ENCODE measurements around the gene PDPN.

Gene PDPN

DNA sequence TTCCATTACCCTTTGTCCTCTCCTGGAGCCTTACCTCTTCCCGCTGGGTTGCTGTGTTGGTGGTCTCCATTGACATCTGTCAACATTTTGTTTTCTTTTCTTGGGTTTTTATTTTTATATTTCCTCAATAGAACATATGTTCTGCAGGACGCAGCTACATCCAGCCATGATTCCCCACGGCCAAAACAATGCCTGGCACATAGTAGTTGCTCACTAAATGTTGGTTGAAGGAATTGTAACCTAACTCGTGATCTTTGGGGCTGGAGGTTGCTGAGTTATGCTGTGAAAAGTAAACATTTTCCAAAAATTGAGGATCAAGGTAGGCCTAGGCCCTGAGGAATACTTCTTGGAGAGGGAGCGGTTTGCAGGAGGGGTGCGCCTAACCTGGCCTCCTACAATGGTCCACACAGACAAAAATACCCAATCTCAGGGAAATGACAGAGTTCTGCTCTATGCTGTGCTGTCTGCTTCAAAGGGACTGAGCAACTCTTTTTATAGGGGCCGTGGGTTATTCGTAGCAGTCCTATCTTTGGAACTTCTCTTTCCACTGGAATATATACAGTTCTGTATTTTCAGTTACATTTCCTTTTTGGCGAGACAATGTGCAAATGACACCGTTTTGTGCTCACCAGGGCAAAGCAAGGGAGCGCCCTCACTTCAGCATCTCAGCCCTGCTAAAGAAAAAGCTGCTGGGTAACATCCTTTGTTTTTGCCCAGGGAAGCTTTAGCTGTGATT is 1.4 kb downstream of the PDPN start:
- no peak for DNase-seq
- Mint-ChIP-seq H3K9me3 (no peaks in the 10 kb centered on the region), H3K36me3 (ENCODE audit: insufficient read depth) (no peaks in the 10 kb centered on the region), H3K4me1 (ENCODE audit: low read depth in 2 of 2) (no peaks in the 10 kb centered on the region), H3K27me3 (peaks cover 74 to 84% of the 10 kb centered on the region in 2 donors), H3K27ac (no peak overlapping the region), H3K4me3 (no peak overlapping the region)
- no peak for ATAC-seq (replicated peaks)

DNA sequence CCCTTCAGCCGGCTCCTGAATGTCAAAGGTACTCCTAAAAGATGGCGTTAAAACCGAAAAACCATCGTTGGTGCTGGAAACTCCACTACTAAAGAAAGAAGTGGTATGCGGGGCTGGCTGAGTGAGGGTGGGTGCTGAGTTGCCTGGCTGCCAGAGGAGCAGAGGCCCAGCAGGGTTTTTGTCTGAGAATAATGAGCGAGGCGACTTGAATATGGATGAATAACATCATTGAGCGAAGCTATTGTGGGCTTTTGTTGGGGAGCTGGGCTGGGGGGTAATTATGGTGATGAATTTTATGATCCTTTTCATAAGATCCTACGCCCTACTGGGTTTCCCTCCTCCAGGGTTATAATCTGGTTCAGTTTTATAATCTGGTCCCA is 2.0 kb downstream of the PDPN start:
- Mint-ChIP-seq H3K4me3 (no peak overlapping the region), H3K36me3 (ENCODE audit: insufficient read depth) (no peaks in the 10 kb centered on the region), H3K9me3 (peaks cover 0 to 2% of the 10 kb centered on the region in 2 donors), H3K27ac (no peak overlapping the region), H3K27me3 (peaks cover 80 to 84% of the 10 kb centered on the region in 2 donors), H3K4me1 (ENCODE audit: low read depth in 2 of 2) (no peaks in the 10 kb centered on the region)
- no peak for ATAC-seq (replicated peaks)
- DNase-seq, result no peak

DNA sequence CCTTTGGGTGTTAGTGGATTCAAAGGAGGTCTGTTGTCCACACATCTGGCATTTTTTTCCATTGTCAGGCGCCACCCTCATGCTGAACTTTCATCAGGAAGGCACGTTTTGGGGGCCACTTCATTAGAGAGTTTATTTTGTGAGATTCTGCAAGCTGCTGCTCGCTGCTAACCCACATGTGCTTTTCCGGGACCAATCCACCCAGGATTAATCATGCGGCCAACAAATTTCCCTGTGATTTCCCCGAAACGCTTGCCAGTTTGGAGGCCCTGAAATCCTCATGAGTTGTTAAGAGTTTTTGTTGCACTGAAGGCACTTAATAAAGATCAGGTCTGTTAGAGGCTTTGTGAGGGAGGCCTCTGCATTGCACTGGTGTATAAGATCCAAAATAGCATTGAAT is 2.4 kb downstream of the PDPN start:
- peaks cover 0 to 2% of the 10 kb centered on the region in 2 donors for H3K9me3 Mint-ChIP-seq
- H3K4me3 Mint-ChIP-seq, result no peak overlapping the region
- DNase-seq, result no peak
- ATAC-seq (replicated peaks), result no peak
- H3K4me1 Mint-ChIP-seq (ENCODE audit: low read depth in 2 of 2), result no peaks in the 10 kb centered on the region
- no peak overlapping the region for H3K27ac Mint-ChIP-seq
- peaks cover 78 to 84% of the 10 kb centered on the region in 2 donors for H3K27me3 Mint-ChIP-seq
- no peaks in the 10 kb centered on the region for H3K36me3 Mint-ChIP-seq (ENCODE audit: insufficient read depth)

DNA sequence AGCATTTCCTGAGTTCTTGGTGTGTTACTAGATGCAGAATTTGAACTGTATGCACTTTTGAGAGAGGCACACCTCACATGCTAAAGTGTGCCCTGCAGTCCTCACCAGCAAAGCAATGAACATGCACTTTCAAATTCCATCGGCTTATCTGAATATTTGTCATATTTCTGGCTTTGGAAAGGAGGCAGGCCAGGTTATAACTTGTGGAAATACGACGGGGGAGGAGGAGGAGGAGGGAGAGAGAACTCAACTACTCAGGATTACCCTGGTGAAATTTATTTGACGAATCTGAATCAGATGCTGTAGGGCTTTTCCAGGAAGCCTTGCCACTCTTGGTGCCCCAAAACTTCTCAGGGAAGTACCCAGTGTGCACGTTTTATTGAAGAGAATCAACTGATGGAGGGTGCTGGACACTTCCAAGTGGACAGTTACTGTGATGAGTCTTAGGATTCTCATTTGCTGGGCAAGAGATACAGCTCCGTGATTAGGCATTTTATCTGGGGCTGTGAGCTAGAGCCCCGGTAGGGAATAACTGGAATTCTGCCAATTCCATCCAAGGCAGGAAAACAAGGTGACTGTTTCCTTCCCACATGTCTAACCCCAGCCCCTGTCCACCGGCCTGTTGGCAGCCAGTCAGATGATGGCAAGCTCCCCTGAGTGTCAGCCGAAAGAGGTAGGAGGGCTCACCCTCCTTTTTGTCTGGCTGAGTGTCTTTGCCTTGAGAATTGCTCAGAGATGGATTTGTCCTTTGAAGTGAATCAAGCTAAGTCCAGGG is 3.8 kb downstream of the PDPN start:
- Mint-ChIP-seq H3K4me1 (ENCODE audit: low read depth in 2 of 2) (no peaks in the 10 kb centered on the region), H3K36me3 (ENCODE audit: insufficient read depth) (no peaks in the 10 kb centered on the region), H3K27me3 (peaks cover 64 to 70% of the 10 kb centered on the region in 2 donors)

DNA sequence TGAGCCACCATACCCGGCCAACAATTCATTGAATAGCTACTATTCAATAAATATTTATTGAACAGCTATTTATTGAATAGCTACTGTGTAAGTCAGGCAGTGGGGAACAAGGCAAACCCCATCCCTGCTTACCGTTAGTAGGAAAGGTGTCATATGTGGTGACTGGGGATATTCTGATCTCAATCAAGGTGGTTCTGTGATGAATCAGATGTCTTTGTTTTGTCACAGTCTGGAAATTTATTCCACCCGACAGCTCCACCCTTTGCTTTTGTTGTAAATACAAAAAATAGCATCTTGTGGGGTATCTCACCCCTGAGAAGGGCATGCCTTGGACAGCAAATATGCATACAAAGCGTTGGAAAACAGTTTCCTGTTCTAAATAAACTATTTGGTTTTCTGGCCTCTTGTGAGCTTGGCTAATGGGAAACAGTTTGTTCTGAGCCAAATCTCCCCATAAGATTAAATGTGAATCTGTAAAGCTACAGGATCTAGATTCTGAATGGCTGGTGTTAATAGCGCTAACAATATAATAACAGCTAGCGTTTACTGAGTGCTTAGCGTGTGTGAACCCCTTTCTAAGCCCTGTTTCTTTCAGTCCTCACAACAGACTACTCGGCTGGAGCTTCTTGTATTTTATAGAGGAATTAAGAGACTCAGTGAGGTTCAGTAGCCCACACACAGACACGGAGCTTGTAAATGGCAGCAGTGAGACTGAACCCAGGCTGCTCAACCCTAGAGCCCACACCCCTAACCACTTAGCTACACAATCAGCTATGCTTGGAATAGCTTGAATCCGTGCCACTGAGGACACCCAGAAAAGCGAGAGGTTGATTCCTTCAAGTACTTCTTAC is 5.5 kb downstream of the PDPN start:
- ATAC-seq (replicated peaks), result no peak
- Mint-ChIP-seq H3K27me3 (peaks cover 55 to 72% of the 10 kb centered on the region in 2 donors), H3K9me3 (peaks cover 0 to 2% of the 10 kb centered on the region in 2 donors), H3K36me3 (ENCODE audit: insufficient read depth) (no peaks in the 10 kb centered on the region), H3K4me3 (no peak overlapping the region), H3K27ac (no peak overlapping the region), H3K4me1 (ENCODE audit: low read depth in 2 of 2) (peaks cover 0 to under 1% of the 10 kb centered on the region in 2 donors)
- DNase-seq, result no peak

More for the DNA sequence above, 3.8 kb downstream of the PDPN start:
- no peak for ATAC-seq (replicated peaks)
- no peak for DNase-seq
- no peak overlapping the region for H3K27ac Mint-ChIP-seq
- peaks cover 0 to 2% of the 10 kb centered on the region in 2 donors for H3K9me3 Mint-ChIP-seq
- H3K4me3 Mint-ChIP-seq, result no peak overlapping the region

DNA sequence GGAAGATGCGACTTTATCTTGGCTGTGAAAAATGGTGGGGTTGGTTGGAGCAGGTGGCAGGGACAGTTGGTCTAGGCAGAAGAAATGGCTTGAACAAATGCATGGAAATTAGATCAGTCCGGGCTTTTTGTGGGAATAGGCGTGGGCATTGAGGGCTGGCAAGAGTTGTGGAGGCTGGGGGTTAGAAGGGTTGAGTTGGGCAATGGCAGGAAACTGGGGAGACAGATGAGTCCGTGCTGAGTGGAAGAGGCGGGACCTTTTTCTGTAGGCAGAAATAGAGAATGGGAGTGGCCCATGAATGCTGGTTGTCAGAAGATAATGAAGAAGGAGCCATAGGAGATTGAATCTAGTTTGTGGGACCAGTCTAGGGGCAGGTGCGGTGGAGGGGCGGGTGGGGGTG is 6.9 kb downstream of the PDPN start:
- ATAC-seq (replicated peaks), result no peak
- Mint-ChIP-seq H3K27ac (no peak overlapping the region), H3K4me1 (ENCODE audit: low read depth in 2 of 2) (peaks cover 0 to 2% of the 10 kb centered on the region in 2 donors), H3K9me3 (peaks cover 0 to 2% of the 10 kb centered on the region in 2 donors), H3K36me3 (ENCODE audit: insufficient read depth) (no peaks in the 10 kb centered on the region), H3K27me3 (peaks cover 46 to 68% of the 10 kb centered on the region in 2 donors), H3K4me3 (no peak overlapping the region)
- DNase-seq, result no peak

DNA sequence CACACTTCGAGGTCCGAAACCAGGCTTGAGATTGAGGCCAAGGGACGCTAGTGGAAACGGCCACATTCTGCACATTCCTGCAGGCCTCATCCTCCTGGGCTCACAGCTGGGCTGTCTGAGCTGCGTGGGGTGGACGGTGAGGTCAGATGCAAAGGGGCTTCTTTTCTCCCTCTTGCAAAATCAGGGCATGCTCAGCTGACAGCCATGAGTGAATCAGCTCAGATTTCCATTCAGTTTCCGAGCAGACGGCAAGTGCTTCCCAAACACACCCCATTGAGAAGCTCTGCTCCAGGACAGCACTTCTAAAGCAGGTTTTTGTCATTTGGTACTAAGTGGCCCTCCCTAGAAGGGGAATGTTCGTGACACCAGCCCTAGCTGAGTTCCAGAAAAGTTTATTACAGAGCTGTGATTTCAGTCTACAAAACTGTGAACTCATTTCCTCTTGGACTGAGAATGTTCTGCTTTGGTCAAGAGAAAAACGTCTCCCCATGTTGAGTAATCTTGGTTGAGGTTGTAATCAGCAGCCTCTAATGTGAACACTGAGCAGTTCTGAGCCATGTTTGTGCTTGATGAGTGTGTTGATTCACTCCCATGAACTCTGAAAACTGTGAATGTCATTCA is 10.0 kb downstream of the PDPN start:
- Mint-ChIP-seq H3K4me3 (no peak overlapping the region), H3K9me3 (peaks cover 0 to 2% of the 10 kb centered on the region in 2 donors), H3K4me1 (ENCODE audit: low read depth in 2 of 2) (peaks cover 0 to 2% of the 10 kb centered on the region in 2 donors), H3K27me3 (peaks cover 28 to 46% of the 10 kb centered on the region in 2 donors), H3K36me3 (ENCODE audit: insufficient read depth) (no peaks in the 10 kb centered on the region), H3K27ac (no peak overlapping the region)
- no peak for ATAC-seq (replicated peaks)
- no peak for DNase-seq

DNA sequence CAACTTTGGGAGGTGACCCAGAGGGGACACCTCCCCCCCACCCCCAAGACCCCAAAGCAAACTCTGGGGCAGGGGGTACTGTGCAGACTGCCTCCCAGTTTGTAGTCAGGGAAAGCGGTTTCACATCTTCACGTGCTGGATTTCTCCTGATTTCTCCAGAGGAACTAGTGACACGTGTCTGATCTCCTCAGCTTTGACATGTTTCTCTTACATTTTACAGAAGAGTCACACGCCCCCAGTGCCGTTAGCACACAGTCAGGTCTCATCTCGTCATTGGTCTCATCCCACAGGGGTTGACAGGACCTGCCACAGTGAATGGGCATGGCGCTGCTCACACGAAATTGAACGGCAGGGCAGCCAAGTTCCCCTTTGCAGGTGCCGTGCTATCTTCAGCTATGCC is 11.8 kb downstream of the PDPN start:
- Mint-ChIP-seq H3K9me3 (no peaks in the 10 kb centered on the region), H3K4me1 (ENCODE audit: low read depth in 2 of 2) (peaks cover 0 to 2% of the 10 kb centered on the region in 2 donors), H3K27me3 (peaks cover 28 to 47% of the 10 kb centered on the region in 2 donors), H3K4me3 (no peak overlapping the region), H3K36me3 (ENCODE audit: insufficient read depth) (no peaks in the 10 kb centered on the region), H3K27ac (no peak overlapping the region)
- ATAC-seq (replicated peaks), result no peak
- no peak for DNase-seq

DNA sequence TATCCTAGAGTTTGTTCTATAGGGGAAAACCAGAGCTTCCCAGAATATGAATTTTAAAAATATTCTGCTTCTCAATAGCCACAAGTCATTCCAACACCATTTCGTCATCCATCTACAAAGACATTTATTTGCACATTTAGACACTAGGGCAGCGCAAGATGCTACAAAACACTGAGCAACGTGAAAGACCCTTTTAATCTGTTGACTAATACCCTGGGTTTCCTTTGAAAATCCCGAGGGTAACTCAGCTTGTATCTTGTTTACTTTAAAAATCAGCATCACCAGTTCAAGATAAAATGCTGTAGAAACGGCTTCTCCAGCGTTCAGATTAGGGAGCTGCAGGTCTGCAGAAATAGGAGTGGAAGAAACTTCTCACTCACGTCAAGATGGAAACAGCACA is 13.5 kb downstream of the PDPN start:
- no peaks in the 10 kb centered on the region for H3K36me3 Mint-ChIP-seq (ENCODE audit: insufficient read depth)
- H3K4me1 Mint-ChIP-seq (ENCODE audit: low read depth in 2 of 2), result peaks cover 0 to 2% of the 10 kb centered on the region in 2 donors
- H3K27me3 Mint-ChIP-seq, result peaks cover 30 to 56% of the 10 kb centered on the region in 2 donors
- ATAC-seq (replicated peaks), result no peak
- H3K4me3 Mint-ChIP-seq, result no peak overlapping the region
- no peaks in the 10 kb centered on the region for H3K9me3 Mint-ChIP-seq
- DNase-seq, result no peak
- no peak overlapping the region for H3K27ac Mint-ChIP-seq

DNA sequence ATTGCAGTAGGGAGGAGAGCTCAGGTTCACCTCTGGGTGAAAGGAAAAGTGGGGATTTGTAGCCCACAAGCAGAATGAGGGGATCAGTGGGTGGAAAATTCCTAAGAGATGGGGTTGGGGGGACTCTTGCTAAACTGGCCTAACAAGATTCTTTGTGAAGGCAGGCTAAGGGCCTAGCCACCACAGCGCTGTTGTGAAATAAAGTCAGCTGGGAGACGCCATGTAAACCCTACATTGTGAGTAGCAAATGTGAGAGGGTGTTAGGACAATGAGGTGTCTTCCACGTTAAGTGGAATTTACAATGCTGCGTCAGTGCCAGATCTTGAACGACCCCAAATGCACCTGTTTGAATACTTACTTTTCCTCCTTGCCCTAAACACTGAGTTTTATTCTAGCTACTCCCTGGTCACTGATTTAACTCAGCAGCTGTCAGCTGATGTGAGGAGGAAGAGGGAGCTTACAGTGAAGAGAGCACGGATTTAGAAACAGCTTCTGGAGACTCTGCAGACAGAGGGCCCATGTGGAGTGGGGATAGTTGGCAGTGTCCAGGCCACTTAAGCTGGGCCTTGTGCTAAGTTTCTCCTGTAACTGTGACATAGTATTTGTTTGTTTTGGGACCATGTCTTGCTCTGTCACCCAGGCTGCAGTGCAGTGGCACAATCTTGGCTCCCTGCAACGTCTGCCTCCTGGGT is 17.3 kb downstream of the PDPN start:
- no peaks in the 10 kb centered on the region for H3K9me3 Mint-ChIP-seq
- no peaks in the 10 kb centered on the region for H3K4me1 Mint-ChIP-seq (ENCODE audit: low read depth in 2 of 2)
- peaks cover 19 to 36% of the 10 kb centered on the region in 2 donors for H3K27me3 Mint-ChIP-seq
- ATAC-seq (replicated peaks) (no peak), DNase-seq (no peak)
- no peak overlapping the region for H3K4me3 Mint-ChIP-seq
- no peaks in the 10 kb centered on the region for H3K36me3 Mint-ChIP-seq (ENCODE audit: insufficient read depth)
- H3K27ac Mint-ChIP-seq, result no peak overlapping the region

DNA sequence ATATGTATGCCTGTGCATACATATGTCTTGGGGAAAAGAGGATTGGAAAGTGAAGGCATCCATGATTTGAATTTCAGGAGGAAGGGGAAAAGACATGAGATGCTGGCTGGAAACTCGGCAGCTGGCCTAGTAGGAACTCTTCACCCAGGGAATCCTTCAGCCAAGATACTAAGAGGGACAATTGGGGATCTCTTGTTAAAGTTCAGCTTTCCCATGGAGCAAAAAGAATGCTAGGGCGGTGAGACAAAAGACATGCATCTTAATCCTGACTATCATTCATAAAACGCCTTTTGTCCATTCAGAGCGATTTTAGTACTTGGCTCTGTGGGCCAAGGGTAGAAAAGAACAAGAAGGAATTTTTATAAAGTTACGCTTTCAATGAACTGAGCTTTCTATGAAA is 20.5 kb downstream of the PDPN start:
- no peaks in the 10 kb centered on the region for H3K9me3 Mint-ChIP-seq
- no peak overlapping the region for H3K4me3 Mint-ChIP-seq
- ATAC-seq (replicated peaks), result no peak
- H3K36me3 Mint-ChIP-seq (ENCODE audit: insufficient read depth), result no peaks in the 10 kb centered on the region
- no peak for DNase-seq
- H3K4me1 Mint-ChIP-seq (ENCODE audit: low read depth in 2 of 2), result no peaks in the 10 kb centered on the region
- no peak overlapping the region for H3K27ac Mint-ChIP-seq
- H3K27me3 Mint-ChIP-seq, result peaks cover 28 to 54% of the 10 kb centered on the region in 2 donors

DNA sequence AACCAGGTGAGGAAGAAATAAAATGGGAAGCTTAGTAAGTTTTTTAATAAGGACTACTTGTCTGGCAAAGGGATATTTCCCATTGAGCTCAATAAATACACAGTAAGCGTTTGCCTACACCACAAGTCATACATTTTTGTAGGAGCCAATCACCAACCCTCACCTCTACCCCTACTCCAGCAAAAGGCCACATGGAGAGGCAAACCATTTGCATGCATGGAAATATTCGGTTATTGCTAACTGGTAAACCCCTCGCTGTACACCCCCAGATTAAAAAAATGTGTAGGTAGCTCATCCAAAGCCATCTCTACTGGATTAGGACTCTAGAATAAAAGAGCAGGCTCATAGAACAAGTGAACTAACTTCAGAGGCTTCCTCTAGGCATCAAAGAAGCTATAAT is 21.1 kb downstream of the PDPN start:
- Mint-ChIP-seq H3K27me3 (peaks cover 26 to 52% of the 10 kb centered on the region in 2 donors), H3K27ac (no peak overlapping the region), H3K9me3 (no peaks in the 10 kb centered on the region), H3K4me1 (ENCODE audit: low read depth in 2 of 2) (no peaks in the 10 kb centered on the region), H3K36me3 (ENCODE audit: insufficient read depth) (no peaks in the 10 kb centered on the region), H3K4me3 (no peak overlapping the region)
- no peak for DNase-seq
- no peak for ATAC-seq (replicated peaks)

All from effector memory CD8-positive, alpha-beta T cell (primary cell).